ENCODE measurements around the gene CCIN.

CCIN gene

DNA sequence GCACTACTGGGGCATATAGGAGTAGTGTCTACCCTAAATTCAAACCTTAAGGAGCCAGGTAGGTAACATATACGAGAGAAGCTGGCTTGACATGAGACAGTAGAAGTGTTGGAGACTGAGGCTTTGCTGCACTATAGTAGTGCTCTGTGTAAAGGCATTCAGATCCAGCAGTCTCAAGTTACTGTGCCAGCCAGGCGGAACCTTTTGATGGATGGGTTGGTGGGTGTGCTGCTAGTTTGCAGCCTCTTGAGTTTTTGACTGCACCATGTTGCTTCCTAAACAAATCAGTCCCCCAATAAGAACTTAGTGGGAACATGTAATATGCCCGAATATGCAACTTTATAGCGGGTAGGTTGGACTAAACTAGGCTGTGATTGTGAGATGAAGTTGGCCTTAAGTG, 23.0 kb downstream of the CCIN start:
- DNase-seq: no peak

DNA sequence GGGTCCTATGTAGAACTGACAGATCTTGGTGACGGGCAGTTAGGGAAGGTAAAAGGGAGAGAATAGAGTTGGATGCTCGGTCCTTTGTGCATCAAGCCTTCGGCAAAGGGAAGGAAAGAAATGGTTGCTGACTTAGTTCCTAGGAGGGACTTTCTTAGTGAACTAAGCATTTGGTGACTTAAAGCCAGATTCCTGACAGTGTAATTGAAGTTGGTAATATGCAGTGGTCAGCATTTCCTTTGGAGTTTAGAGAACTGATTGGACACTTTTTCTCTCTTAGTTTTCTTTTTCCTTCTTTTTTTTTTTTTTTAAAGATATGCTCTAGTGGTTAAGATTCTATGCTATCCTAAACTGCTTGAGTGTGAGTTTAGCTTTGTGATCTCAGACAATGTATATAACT, 23.8 kb downstream of the CCIN start:
- DNase-seq: no peak

DNA sequence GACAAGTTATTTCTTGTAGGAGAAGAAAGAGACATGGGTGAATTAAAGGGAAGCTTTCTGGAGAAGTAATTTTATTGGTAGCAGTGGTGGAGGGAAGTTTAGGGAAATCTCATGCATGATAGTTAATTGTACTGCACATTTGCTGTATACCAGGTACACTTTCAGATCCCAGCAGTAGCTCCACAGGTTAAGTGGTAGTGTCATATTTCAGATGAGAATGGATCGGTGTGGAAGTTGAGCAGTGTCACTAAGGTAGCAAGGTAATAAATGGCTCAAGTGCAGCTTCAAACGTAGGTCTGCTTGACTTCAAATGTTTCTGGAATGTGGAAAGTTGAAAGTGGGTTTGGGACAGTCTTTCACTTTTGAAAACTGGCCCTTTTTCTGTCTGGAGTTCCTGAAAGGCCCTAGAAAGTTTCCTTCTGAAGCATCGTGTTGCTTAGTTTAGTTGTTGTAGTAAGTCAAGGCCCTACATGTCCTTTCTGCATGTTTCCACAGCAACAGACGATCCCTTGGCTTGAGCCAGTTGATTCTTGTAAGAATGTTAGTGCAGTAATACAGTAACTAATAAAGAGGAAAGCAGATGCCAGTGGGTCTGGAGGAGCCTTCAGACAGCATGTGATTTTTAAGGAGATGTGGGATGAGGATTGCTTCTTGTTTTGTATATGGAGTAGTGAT, 25.3 kb downstream of the CCIN start:
- no peak for DNase-seq

DNA sequence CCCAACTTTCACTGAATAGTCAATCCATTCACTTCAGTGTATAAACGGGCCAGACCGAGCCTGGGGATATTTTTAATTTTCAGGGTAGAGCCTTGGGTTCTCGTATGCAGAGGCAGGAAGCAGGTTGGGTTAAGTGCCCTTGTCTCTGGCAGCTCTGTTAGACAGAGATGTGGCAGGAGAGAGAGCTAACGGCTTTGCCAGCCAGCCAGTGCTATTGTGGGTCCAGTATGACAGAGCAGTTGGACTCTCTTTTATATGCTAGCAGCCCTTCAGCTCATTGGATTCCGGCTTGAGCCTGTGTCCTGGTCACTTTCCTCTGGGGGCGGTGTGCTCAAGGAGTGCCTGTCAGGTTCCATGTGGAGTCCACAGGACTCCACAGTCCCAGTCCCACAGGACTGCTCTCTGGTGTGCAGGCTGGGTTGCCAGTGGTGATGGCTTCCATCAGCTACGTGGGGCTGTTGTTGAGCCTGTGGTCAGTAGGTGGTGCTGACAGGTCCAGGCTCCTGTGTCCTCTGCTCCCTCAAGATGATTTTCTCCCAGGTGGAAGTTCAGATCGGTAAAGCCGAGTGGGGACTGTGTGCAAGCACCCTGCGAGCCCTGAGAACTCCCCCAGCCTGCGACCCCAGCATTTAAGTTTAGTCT, 35.8 kb downstream of the CCIN start:
- DNase-seq: no peak

DNA sequence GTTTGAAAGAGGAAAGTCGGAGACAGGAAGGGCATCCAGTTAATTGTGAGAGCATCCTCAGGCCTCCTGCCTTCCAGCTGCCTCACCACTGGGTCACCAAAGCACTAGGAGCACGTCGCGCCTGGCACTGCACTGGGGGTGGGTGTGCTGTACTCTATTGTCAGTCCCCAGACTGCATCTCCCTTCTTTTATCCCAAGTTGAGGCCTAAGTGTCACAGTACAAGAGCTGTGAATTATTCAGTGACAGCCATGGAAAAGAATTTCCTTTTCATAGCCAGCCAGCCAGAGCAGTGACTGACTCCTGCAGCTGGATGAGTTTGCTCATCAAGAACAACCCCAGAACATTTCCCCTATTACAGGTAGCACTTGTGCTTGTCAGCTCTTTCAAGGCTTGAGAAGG, 37.8 kb downstream of the CCIN start:
- DNase-seq: no peak

DNA sequence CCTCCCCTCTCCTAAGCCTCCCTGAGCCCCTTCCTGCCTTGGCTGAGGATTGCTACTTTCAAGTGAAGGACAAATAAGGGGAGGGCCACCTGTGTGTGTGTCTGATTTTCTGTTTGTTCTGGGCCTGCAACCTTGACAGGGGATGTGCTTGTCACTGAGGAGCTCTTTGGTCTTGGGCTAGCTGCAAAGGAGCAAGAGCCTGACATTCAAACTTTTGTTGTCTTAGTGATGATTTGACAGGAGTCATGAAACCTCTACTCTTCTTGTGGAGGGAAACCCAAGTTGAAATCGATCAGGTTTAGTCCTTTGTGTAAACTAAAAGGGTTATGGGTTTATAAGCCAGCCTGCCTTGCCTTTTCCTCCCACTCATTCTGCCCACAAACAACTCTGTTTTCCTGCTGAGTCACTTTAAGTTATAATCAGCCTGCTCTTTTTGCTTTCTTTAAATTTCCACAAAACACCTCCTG, 38.4 kb downstream of the CCIN start:
- DNase-seq: no peak

DNA sequence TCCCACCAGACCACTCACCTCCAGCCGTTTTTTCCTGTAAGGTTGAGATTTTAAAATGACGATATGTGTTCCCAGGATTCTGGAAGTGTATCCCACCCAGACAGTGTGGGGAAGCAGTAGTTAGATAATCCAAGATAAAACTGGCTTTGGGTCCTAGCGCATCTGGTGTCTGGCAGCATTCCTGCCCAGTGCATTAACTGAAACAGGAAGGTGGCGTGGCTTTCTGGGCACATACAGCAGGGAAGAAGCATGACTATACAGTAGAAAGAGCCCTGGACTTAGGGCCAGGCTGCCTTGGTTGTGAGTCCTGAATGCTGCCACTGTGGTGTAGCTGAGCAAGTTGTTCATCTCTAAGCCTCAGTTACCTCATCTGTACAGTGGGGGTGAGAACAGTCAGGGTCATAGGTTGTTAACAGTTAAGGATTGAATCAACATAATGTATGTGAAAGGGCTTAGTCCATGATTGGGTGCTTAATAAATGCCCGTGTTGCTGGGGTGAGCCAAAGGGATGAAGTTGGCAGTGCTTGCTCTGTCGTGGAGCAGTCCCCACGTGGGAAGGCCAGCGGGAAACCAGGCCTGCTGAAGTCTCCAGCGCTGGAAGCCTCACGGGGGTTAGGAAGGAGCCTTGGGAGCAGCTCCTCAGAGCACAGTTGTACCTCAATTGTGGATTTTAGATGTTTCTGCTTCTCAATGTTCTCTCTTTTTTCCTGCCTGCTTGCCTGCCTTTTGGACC, 39.5 kb downstream of the CCIN start:
- no peak for DNase-seq

DNA sequence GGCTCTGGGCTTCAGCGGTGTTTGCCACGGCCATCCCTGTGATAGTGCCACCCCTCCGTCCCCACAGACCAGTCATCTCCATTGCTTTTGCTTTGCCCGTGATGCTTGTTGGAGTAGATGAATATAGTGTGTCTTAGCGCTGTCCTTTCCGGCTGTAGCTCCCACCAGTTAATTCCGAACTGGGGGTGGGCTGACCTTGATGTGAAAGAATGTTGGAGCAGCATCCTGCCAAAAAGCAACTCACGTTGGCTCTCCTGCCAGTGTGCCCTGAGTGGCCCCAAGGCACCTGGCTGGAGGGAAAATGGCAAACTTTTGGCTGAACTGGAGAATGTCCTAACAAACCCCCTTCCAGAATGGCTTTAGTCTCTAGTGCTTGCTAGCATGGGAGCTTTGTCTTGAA, 41.5 kb downstream of the CCIN start:
- DNase-seq: no peak

DNA sequence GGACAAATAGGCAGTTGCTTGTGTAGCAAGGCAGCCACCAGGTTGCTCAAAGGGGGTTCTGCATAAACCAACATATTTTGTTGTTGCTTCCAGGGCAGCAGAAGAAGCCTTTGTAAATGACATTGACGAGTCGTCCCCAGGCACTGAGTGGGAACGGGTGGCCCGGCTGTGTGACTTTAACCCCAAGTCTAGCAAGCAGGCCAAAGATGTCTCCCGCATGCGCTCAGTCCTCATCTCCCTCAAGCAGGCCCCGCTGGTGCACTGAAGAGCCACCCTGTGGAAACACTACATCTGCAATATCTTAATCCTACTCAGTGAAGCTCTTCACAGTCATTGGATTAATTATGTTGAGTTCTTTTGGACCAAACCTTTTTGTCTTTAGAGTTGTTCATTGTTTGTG, 42.3 kb downstream of the CCIN start:
- DNase-seq: no peak

DNA sequence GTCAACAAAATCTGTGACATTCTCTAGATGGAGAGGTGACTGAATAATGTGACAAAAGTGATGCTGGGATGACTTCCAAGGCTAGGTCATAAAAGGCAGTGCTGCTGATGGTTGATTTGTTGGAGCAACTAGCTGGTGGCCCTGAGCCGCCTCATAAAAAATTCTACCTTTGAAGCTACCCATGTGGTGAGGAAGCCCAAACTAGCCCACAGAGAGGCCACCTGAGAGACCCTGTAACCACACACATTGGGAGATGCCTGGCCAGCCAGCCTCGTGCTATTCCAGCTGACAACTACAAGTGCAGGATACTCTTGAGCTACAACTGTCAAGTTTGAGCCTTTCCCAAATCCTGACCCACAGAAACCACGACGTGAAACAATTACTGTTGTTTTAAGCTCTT, 44.2 kb downstream of the CCIN start:
- no peak for DNase-seq

DNA sequence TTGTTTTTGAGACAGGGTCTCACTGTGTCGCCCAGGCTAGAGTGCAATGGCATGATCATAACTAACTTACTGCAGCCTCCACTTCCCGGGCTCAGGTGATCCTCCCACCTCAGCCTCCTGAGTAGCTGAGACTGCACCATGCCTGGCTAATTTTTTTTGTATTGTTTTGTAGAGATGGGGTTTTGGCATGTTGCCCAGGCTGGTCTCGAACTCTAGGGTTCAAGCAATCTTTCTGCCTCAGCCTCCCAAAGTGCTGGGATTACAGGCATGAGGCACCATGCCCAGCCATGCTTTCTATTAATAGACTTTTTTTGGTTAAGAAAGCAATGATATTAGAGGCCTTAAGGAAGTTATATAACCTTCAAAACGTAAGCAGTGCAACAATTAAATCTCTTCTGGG, 44.8 kb downstream of the CCIN start:
- no peak for DNase-seq

DNA sequence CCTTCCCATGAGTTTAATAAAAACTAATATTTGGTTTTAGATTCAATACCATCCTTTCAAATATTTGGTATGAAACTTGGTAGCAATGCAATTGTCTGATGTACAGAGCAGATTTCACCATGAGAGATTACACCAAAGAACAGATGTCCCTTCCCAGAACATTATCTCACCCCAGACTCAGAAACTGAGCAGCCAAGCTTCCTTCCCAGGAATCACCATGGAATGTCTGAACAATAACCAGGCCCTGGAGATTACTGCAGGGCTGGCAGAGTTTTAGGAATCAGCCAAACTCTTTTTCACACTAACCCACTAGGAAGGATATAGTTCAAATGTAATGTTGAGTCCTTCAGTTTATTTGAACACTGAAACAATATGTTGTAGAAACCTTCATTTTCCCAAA, 45.4 kb downstream of the CCIN start:
- no peak for DNase-seq

DNA sequence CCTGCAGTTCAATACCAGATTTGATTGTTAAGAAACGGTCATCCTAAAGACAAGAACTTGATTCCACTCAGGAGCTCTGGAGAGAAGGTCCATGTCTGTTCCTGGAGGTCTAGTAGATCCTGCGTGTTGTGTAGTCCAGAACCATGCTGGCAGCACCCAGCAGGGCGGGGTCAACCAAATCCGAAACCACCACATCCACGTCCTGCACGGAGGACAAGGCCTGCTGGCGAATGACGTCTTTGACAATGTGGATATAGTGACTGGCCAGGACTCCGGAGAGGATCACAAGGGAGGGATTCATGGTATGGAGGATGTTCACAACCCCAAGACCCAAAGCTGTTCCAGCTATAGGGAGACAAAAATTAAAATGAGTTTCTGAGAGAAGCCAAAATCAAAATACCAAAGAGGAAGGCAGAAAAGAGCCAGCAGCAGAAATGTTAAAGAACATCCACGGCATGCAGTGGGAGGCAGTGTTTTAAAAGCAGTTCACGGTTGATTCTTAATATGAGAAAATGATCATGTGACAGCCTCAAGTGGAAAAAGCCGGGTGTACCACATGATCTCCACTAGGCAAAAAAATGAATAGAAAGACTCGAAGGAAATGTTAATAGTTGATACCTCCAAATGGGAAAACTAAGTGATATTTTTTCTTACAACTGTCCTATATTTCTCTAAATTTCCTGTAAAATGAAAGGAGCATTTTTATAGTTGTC, 48.2 kb downstream of the CCIN start:
- DNase-seq: no peak

DNA sequence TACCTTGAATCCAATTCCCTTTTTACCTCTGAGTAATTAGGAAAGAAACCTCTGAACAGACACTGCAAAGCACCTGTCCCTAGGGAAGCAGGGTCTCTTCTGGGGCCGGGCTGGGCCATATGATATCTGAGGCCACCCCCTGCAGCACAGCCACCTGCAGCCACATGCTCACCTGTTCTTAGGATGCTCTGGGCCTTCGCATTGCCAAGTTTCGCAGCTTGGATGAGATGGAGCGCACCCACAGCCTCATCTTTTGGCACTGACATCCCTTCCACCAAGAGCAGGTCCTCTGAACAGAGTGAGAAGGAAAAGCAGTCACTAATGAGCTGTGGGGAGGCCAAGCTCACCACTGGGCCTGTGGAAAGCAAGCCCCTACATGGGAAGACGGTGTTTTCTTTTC, 48.8 kb downstream of the CCIN start:
- DNase-seq: no peak

DNA sequence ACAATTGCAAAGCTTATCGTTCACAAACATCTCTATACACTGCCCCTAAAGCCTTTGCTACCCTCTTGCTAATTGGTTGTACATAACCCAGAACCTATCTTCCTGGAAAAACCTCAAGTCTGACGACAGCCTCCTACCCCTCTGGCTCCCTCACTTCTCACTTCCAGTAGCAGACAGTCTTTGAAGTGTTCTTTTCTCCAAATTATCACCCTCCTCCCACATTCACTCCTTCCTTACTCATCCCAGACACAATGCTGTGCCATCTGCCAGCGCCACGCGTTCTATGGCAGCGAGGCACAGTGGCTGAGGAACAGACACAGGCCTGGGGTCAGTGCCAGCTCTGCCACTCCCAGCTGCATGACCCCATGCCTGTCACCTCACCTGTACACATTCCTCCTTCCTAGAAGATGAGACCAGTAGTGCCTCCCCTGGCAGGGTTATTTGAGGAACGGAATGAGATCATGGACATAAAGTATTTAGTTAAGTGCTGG, 49.3 kb downstream of the CCIN start:
- DNase-seq: peak in 1 of 2 donors; percentile 21

All from CD4-positive, alpha-beta T cell treated with Interferon alpha-2 for 1 hour (primary cell).